22Rv1 (cell line): ENCODE results near the gene FOXP1.

Source experiments
- CTCF ChIP-seq: fragments of 450-650 bp; IDR thresholded peaks from 2 replicates; pipeline ENCODE4 v1.5.1; 2017; ENCODE audit warnings: mild to moderate bottlenecking
- ZFX ChIP-seq: fragments of 450-650 bp; IDR thresholded peaks from 2 replicates; pipeline ENCODE4 v1.6.1; 2017; ENCODE audit warnings: antibody characterized with exemption, borderline replicate concordance

GRCh38 chr3:70919661-70920060, 663.9 kb downstream of the FOXP1 start:
- TF ChIP-seq CTCF, result no peak
- no peak for TF ChIP-seq ZFX
